HEK293 (cell line): Measurements from ENCODE around the gene ZNF101.
"Not testable (repeated sequence)": the region's sequence is repeated elsewhere in the genome, so short reads cannot be mapped to it uniquely, and the experiment has no call there.

Experiments
- KLF8 ChIP-seq: fragments of 450-650 bp; formaldehyde crosslinking; IDR thresholded peaks from 2 replicates; pipeline ENCODE4 v1.5.1; 2016; ENCODE audit warnings: missing biosample characterization, missing genetic modification characterization
- SP3 ChIP-seq: fragments of 450-650 bp; formaldehyde crosslinking; IDR thresholded peaks from 2 replicates; pipeline ENCODE4 v1.5.1; 2016; ENCODE audit warnings: missing biosample characterization, missing genetic modification characterization
- ZFP69B ChIP-seq: fragments of 450-650 bp; formaldehyde crosslinking; IDR thresholded peaks from 2 replicates; pipeline ENCODE4 v1.5.1; 2016; ENCODE audit warnings: missing biosample characterization, missing genetic modification characterization
- ZNF133 ChIP-seq: fragments of 450-650 bp; formaldehyde crosslinking; IDR thresholded peaks from 2 replicates; pipeline ENCODE4 v1.5.1; 2016; ENCODE audit warnings: missing biosample characterization, missing genetic modification characterization
- ZNF677 ChIP-seq: fragments of 450-650 bp; IDR thresholded peaks from 2 replicates; pipeline ENCODE4 v1.5.0; 2018; ENCODE audit warnings: missing biosample characterization, mild to moderate bottlenecking, missing genetic modification characterization, moderate library complexity
- ZNF776 ChIP-seq: fragments of 450-650 bp; formaldehyde crosslinking; IDR thresholded peaks from 2 replicates; pipeline ENCODE4 v1.5.0; 2017; ENCODE audit warnings: missing biosample characterization, missing genetic modification characterization, borderline replicate concordance
- TF ChIP-seq, protein P1 (sequence below): fragments of 450-650 bp; formaldehyde crosslinking; IDR thresholded peaks from 2 replicates; pipeline ENCODE4 v1.5.1; 2016; ENCODE audit warnings: missing biosample characterization, missing genetic modification characterization
- TF ChIP-seq, protein P2 (sequence below): fragments of 450-650 bp; formaldehyde crosslinking; IDR thresholded peaks from 2 replicates; pipeline ENCODE4 v1.5.1; 2016; ENCODE audit warnings: missing biosample characterization, missing genetic modification characterization
- TF ChIP-seq, protein P3 (sequence below): fragments of 450-650 bp; formaldehyde crosslinking; IDR thresholded peaks from 2 replicates; pipeline ENCODE4 v1.5.1; 2016; ENCODE audit warnings: missing biosample characterization, missing genetic modification characterization
- TF ChIP-seq, protein P4 (sequence below): fragments of 450-650 bp; formaldehyde crosslinking; IDR thresholded peaks from 2 replicates; pipeline ENCODE4 v1.5.1; 2016; ENCODE audit warnings: missing biosample characterization, missing genetic modification characterization, borderline replicate concordance

DNA sequence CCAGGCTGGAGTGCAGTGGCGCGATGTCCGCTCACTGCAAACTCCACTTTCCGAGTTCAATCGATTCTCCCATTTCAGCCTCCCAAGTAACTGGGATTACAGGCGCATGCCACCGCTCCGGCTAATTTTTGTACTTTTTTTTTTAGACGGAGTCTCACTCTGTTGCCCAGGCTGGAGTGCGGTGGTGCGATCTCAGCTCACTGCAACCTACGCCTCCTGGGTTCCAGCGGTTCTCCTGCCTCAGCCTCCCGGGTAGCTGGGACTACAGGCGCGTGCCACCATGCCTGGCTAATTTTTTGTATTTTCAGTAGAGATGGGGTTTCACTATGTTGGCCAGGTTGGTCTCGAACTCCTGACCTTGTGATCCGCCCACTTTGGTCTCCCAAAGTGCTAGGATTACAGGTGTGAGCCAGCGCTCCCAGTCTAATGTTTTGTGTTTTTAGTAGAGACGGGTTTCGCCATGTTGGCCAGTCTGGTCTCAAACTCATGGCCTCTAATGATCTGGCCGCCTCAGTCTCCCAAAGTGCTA, 3.2 kb upstream of the ZNF101 start:
- TF ChIP-seq, protein P1, sequence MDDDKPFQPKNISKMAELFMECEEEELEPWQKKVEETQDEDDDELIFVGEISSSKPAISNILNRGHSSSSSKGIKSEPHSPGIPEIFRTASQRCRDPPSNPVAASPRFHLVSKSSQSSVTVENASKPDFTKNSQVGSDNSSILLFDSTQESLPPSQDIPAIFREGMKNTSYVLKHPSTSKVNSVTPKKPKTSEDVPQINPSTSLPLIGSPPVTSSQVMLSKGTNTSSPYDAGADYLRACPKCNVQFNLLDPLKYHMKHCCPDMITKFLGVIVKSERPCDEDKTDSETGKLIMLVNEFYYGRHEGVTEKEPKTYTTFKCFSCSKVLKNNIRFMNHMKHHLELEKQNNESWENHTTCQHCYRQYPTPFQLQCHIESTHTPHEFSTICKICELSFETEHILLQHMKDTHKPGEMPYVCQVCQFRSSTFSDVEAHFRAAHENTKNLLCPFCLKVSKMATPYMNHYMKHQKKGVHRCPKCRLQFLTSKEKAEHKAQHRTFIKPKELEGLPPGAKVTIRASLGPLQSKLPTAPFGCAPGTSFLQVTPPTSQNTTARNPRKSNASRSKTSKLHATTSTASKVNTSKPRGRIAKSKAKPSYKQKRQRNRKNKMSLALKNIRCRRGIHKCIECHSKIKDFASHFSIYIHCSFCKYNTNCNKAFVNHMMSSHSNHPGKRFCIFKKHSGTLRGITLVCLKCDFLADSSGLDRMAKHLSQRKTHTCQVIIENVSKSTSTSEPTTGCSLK (tag by site-specific recombination), result not testable (repeated sequence)
- not testable (repeated sequence) for TF ChIP-seq ZFP69B; KLF8 (tag by site-specific recombination); ZNF677 (tag by site-specific recombination); ZNF133 (tag by site-specific recombination); SP3; ZNF776 (tag by site-specific recombination)
- TF ChIP-seq, protein P2, sequence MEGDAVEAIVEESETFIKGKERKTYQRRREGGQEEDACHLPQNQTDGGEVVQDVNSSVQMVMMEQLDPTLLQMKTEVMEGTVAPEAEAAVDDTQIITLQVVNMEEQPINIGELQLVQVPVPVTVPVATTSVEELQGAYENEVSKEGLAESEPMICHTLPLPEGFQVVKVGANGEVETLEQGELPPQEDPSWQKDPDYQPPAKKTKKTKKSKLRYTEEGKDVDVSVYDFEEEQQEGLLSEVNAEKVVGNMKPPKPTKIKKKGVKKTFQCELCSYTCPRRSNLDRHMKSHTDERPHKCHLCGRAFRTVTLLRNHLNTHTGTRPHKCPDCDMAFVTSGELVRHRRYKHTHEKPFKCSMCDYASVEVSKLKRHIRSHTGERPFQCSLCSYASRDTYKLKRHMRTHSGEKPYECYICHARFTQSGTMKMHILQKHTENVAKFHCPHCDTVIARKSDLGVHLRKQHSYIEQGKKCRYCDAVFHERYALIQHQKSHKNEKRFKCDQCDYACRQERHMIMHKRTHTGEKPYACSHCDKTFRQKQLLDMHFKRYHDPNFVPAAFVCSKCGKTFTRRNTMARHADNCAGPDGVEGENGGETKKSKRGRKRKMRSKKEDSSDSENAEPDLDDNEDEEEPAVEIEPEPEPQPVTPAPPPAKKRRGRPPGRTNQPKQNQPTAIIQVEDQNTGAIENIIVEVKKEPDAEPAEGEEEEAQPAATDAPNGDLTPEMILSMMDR (tag by site-specific recombination), result not testable (repeated sequence)
- TF ChIP-seq, protein P3, sequence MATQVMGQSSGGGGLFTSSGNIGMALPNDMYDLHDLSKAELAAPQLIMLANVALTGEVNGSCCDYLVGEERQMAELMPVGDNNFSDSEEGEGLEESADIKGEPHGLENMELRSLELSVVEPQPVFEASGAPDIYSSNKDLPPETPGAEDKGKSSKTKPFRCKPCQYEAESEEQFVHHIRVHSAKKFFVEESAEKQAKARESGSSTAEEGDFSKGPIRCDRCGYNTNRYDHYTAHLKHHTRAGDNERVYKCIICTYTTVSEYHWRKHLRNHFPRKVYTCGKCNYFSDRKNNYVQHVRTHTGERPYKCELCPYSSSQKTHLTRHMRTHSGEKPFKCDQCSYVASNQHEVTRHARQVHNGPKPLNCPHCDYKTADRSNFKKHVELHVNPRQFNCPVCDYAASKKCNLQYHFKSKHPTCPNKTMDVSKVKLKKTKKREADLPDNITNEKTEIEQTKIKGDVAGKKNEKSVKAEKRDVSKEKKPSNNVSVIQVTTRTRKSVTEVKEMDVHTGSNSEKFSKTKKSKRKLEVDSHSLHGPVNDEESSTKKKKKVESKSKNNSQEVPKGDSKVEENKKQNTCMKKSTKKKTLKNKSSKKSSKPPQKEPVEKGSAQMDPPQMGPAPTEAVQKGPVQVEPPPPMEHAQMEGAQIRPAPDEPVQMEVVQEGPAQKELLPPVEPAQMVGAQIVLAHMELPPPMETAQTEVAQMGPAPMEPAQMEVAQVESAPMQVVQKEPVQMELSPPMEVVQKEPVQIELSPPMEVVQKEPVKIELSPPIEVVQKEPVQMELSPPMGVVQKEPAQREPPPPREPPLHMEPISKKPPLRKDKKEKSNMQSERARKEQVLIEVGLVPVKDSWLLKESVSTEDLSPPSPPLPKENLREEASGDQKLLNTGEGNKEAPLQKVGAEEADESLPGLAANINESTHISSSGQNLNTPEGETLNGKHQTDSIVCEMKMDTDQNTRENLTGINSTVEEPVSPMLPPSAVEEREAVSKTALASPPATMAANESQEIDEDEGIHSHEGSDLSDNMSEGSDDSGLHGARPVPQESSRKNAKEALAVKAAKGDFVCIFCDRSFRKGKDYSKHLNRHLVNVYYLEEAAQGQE (tag by site-specific recombination), result not testable (repeated sequence)
- TF ChIP-seq, protein P4, sequence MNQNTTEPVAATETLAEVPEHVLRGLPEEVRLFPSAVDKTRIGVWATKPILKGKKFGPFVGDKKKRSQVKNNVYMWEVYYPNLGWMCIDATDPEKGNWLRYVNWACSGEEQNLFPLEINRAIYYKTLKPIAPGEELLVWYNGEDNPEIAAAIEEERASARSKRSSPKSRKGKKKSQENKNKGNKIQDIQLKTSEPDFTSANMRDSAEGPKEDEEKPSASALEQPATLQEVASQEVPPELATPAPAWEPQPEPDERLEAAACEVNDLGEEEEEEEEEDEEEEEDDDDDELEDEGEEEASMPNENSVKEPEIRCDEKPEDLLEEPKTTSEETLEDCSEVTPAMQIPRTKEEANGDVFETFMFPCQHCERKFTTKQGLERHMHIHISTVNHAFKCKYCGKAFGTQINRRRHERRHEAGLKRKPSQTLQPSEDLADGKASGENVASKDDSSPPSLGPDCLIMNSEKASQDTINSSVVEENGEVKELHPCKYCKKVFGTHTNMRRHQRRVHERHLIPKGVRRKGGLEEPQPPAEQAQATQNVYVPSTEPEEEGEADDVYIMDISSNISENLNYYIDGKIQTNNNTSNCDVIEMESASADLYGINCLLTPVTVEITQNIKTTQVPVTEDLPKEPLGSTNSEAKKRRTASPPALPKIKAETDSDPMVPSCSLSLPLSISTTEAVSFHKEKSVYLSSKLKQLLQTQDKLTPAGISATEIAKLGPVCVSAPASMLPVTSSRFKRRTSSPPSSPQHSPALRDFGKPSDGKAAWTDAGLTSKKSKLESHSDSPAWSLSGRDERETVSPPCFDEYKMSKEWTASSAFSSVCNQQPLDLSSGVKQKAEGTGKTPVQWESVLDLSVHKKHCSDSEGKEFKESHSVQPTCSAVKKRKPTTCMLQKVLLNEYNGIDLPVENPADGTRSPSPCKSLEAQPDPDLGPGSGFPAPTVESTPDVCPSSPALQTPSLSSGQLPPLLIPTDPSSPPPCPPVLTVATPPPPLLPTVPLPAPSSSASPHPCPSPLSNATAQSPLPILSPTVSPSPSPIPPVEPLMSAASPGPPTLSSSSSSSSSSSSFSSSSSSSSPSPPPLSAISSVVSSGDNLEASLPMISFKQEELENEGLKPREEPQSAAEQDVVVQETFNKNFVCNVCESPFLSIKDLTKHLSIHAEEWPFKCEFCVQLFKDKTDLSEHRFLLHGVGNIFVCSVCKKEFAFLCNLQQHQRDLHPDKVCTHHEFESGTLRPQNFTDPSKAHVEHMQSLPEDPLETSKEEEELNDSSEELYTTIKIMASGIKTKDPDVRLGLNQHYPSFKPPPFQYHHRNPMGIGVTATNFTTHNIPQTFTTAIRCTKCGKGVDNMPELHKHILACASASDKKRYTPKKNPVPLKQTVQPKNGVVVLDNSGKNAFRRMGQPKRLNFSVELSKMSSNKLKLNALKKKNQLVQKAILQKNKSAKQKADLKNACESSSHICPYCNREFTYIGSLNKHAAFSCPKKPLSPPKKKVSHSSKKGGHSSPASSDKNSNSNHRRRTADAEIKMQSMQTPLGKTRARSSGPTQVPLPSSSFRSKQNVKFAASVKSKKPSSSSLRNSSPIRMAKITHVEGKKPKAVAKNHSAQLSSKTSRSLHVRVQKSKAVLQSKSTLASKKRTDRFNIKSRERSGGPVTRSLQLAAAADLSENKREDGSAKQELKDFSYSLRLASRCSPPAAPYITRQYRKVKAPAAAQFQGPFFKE (tag by site-specific recombination), result not testable (repeated sequence)
